Measurements from ENCODE around the gene TPD52L2. TPM values are rescaled to one million over a fixed set of nuclear protein-coding genes. Genes with fewer than 3 reads are reported as not detected.

Gene TPD52L2
- total and polyA plus RNA-seq, 8 donors, result 82.6 to 116 (median 87.0) TPM

GRCh38 chr20:63932606-63933160 is 67.6 kb downstream of the TPD52L2 start:
- DNase-seq, result no peak
- TF ChIP-seq, protein P1, sequence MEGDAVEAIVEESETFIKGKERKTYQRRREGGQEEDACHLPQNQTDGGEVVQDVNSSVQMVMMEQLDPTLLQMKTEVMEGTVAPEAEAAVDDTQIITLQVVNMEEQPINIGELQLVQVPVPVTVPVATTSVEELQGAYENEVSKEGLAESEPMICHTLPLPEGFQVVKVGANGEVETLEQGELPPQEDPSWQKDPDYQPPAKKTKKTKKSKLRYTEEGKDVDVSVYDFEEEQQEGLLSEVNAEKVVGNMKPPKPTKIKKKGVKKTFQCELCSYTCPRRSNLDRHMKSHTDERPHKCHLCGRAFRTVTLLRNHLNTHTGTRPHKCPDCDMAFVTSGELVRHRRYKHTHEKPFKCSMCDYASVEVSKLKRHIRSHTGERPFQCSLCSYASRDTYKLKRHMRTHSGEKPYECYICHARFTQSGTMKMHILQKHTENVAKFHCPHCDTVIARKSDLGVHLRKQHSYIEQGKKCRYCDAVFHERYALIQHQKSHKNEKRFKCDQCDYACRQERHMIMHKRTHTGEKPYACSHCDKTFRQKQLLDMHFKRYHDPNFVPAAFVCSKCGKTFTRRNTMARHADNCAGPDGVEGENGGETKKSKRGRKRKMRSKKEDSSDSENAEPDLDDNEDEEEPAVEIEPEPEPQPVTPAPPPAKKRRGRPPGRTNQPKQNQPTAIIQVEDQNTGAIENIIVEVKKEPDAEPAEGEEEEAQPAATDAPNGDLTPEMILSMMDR (IDR thresholded peaks at IDR 0.05), result no peak
- peaks cover 0 to 100% of the 10 kb centered on the region in 2 donors for H3K36me3 ChIP-seq
- intact Hi-C loops (cut with DNase I), result no loop called here
- no peaks in the 10 kb centered on the region for H3K9me3 ChIP-seq
- no peak overlapping the region for H3K27ac ChIP-seq
- no peak for ATAC-seq
- no peaks in the 10 kb centered on the region for H3K4me1 ChIP-seq
- H3K4me3 ChIP-seq, result no peak overlapping the region
- no peaks in the 10 kb centered on the region for H3K27me3 ChIP-seq

GRCh38 chr20:63933646-63934045 is 68.6 kb downstream of the TPD52L2 start:
- intact Hi-C loops (cut with DNase I), result no loop called here
- no peaks in the 10 kb centered on the region for H3K27me3 ChIP-seq
- no peak for DNase-seq

GRCh38 chr20:63934271-63935068 is 69.4 kb downstream of the TPD52L2 start:
- peaks cover 0 to 100% of the 10 kb centered on the region in 2 donors for H3K36me3 ChIP-seq
- ATAC-seq (no peak), DNase-seq (no peak)
- H3K27ac ChIP-seq, result no peak overlapping the region
- no peak overlapping the region for H3K4me3 ChIP-seq
- no peaks in the 10 kb centered on the region for H3K27me3 ChIP-seq
- peaks cover 0 to 8% of the 10 kb centered on the region in 2 donors for H3K4me1 ChIP-seq
- H3K9me3 ChIP-seq, result no peaks in the 10 kb centered on the region
- TF ChIP-seq, protein P1 (IDR thresholded peaks at IDR 0.05), result no peak
- intact Hi-C loops (cut with DNase I), result no loop called here

More at GRCh38 chr20:63933646-63934045, 68.6 kb downstream of the TPD52L2 start:
- Histone ChIP-seq H3K9me3 (no peaks in the 10 kb centered on the region), H3K4me1 (peaks cover 0 to 3% of the 10 kb centered on the region in 2 donors), H3K36me3 (peaks cover 0 to 100% of the 10 kb centered on the region in 2 donors), H3K4me3 (no peak overlapping the region), H3K27ac (no peak overlapping the region)
- TF ChIP-seq, protein P1 (IDR thresholded peaks at IDR 0.05), result no peak
- no peak for ATAC-seq

DNA sequence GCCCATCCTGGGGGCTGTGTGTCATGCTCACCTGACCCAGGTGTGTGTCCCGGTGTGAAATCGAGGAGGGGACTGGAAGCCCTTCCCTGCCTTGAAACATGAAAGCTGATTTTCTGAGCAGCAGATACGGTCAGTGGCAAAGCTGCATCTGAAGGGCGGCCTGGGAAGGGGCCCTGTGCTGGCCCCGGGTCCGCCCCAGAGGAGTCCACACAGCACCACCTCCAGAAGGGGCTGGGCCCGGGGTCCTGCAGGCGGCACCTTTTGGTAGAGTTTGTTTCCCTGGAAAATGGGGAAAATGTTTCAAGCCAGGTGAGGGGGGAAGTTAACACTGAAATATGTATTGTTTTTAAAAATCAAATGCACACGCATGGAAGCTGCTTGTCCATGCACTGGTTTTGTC is 70.4 kb downstream of the TPD52L2 start:
- H3K27ac ChIP-seq, result no peak overlapping the region
- TF ChIP-seq, protein P1 (IDR thresholded peaks at IDR 0.05), result no peak
- ATAC-seq (no peak), DNase-seq (no peak)
- H3K36me3 ChIP-seq, result peaks cover 0 to 100% of the 10 kb centered on the region in 2 donors
- H3K4me1 ChIP-seq, result peaks cover 0 to 10% of the 10 kb centered on the region in 2 donors
- H3K9me3 ChIP-seq, result no peaks in the 10 kb centered on the region
- H3K27me3 ChIP-seq, result no peaks in the 10 kb centered on the region
- intact Hi-C loops (cut with DNase I), result no loop called here
- H3K4me3 ChIP-seq, result no peak overlapping the region

- TF ChIP-seq, protein P1 (IDR thresholded peaks at IDR 0.05), result no peak
- Histone ChIP-seq H3K4me3 (no peak overlapping the region), H3K27ac (no peak overlapping the region), H3K36me3 (peaks cover 0 to 87% of the 10 kb centered on the region in 2 donors), H3K9me3 (no peaks in the 10 kb centered on the region), H3K4me1 (peaks cover 0 to 25% of the 10 kb centered on the region in 2 donors), H3K27me3 (no peaks in the 10 kb centered on the region)
- no peak for DNase-seq
- ATAC-seq, result no peak
- intact Hi-C loops (cut with DNase I), result no loop called here
Observed at GRCh38 chr20:63937596-63937995, 72.5 kb downstream of the TPD52L2 start.
